Dermis blood vessel endothelial cell (primary cell): ENCODE measurements around the gene GRID1. TPM values are rescaled to one million over a fixed set of nuclear protein-coding genes. Genes with fewer than 3 reads are reported as not detected.

ENCODE experiments used
- DNase-seq: peaks from one replicate; pipeline ENCODE4 v3.0.0; 2010
- total RNA-seq: library from RNA; depleted of rRNA; stranded (reverse); fragments of >200 nt; gene quantifications from 2 replicates; pipeline ENCODE4 v1.2.3, GENCODE V29; 2014

The GRID1 gene
- total RNA-seq, 1 donor from 2014 or later = not detected

- DNase-seq = no peak
Observed at GRCh38 chr10:86368987-86369386, 2.4 kb upstream of the GRID1 start.

GRCh38 chr10:86368046-86368445 is 1.5 kb upstream of the GRID1 start:
- DNase-seq = no peak

GRCh38 chr10:86367152-86367951 is 757 bp upstream of the GRID1 start:
- DNase-seq = no peak

GRCh38 chr10:86366902-86367151 is 232 bp upstream of the GRID1 start:
- DNase-seq = no peak

- DNase-seq = no peak
Observed at GRCh38 chr10:86365346-86366032, 1.1 kb downstream of the GRID1 start.

GRCh38 chr10:86364491-86365345 is 1.9 kb downstream of the GRID1 start:
- no peak for DNase-seq

- no peak for DNase-seq
Observed at GRCh38 chr10:86363833-86364490, 2.6 kb downstream of the GRID1 start.

GRCh38 chr10:86363184-86363832 is 3.3 kb downstream of the GRID1 start:
- no peak for DNase-seq

GRCh38 chr10:86362586-86363183 is 3.9 kb downstream of the GRID1 start:
- DNase-seq = no peak

GRCh38 chr10:86362129-86362527 is 4.5 kb downstream of the GRID1 start:
- no peak for DNase-seq

GRCh38 chr10:86361156-86362128 is 5.2 kb downstream of the GRID1 start:
- DNase-seq = no peak

GRCh38 chr10:86360657-86361056 is 5.9 kb downstream of the GRID1 start:
- no peak for DNase-seq

- DNase-seq = no peak
Observed at GRCh38 chr10:86359954-86360353, 6.6 kb downstream of the GRID1 start.

- DNase-seq = no peak
Observed at GRCh38 chr10:86359111-86359510, 7.5 kb downstream of the GRID1 start.

- no peak for DNase-seq
Observed at GRCh38 chr10:86357676-86358075, 8.9 kb downstream of the GRID1 start.

- DNase-seq = no peak
Observed at GRCh38 chr10:86357041-86357440, 9.6 kb downstream of the GRID1 start.

- no peak for DNase-seq
Observed at GRCh38 chr10:86356296-86356695, 10.3 kb downstream of the GRID1 start.

GRCh38 chr10:86355571-86356038 is 11.0 kb downstream of the GRID1 start:
- no peak for DNase-seq

- DNase-seq = no peak
Observed at GRCh38 chr10:86354761-86355540, 11.6 kb downstream of the GRID1 start.
